K562 (cell line): Measurements from ENCODE around the gene SGK1. TPM values are rescaled to one million over a fixed set of nuclear protein-coding genes. Genes with fewer than 3 reads are reported as not detected.

ENCODE experiments used
- ATAC-seq: fragments of 200-7000 bp; cut with Tn5 transposase; 3 replicates; pipeline ENCODE4 v1.9.1; 2020; ENCODE audit warnings: moderate library complexity
- BruUV-seq: library from RNA; stranded (reverse); fragments of 400-500 nt; replicated peaks from 2 replicates; lab custom pipeline; 2021; lab: Mats Ljungman, UMichigan
- CTCF ChIA-PET: fragments of 300-600 bp; formaldehyde crosslinking; extraction: SDS; loops from one replicate; lab custom pipeline; 2021; ENCODE audit warnings: low intra/inter-chr PET ratio; lab: Yijun Ruan, JAX
- POLR2A ChIA-PET: fragments of 300-600, 350-650 bp; sonication (Branson Sonifier 250); formaldehyde crosslinking; extraction: SDS; loops from one replicate; lab custom pipeline; 2021; ENCODE audit warnings: antibody characterized with exemption, inconsistent platforms; lab: Yijun Ruan, JAX
- DNase-seq, 4 experiments: peaks; one replicate each; pipeline versions ENCODE4 v3.0.0 to v3.0.0-alpha.2; 2011 to 2018; ENCODE audit warnings: low spot score in 3 of 4, mixed read lengths in 3 of 4; ENCODE audit errors: extremely low read depth in 1 of 4
- FAIRE-seq: peaks from 2 replicates; lab custom pipeline; 2011; peaks lifted over from hg19 to GRCh38; lab: Jason Lieb, UNC
- H2AFZ ChIP-seq: 2 replicates; pipeline ENCODE4 v1.6.0; 2011; ENCODE audit warnings: low read depth, low read length, control low read depth, inconsistent platforms
- H3K27ac ChIP-seq: fragments of 200-600 bp; 3 replicates; pipeline ENCODE4 v1.8.0; 2011; ENCODE audit warnings: low read depth, mild to moderate bottlenecking, control low read depth, inconsistent platforms, low read length, moderate library complexity, mixed read lengths; ENCODE audit errors: extremely low read depth
- H3K27me3 ChIP-seq, 2 experiments: fragments of 300-600 bp in 1 of 2; 2 replicates in 1 of 2; 3 replicates in 1 of 2; pipeline versions ENCODE4 v1.6.0 to v1.8.0; 2011; ENCODE audit warnings: inconsistent platforms in 2 of 2, low read length in 2 of 2, mild to moderate bottlenecking in 1 of 2, mixed read lengths in 1 of 2, moderate library complexity in 1 of 2; ENCODE audit not compliant: control insufficient read depth in 2 of 2, insufficient read depth in 2 of 2
- H3K36me3 ChIP-seq: fragments of 300-600 bp; 3 replicates; pipeline ENCODE4 v1.8.0; 2011; ENCODE audit warnings: mild to moderate bottlenecking, low read length, inconsistent platforms; ENCODE audit not compliant: control insufficient read depth, insufficient read depth
- H3K4me1 ChIP-seq, 2 experiments: fragments of 200-600 bp in 1 of 2; replicated peaks in 1 of 2; 2 replicates in 1 of 2; 3 replicates in 1 of 2; pipeline versions ENCODE4 v1.5.1 to v1.8.0; 2011; ENCODE audit warnings: inconsistent platforms in 2 of 2, low read length in 2 of 2, mild to moderate bottlenecking in 1 of 2, mixed read lengths in 1 of 2, moderate library complexity in 1 of 2; ENCODE audit not compliant: control insufficient read depth in 2 of 2, insufficient read depth in 2 of 2
- H3K4me2 ChIP-seq: 2 replicates; pipeline ENCODE4 v1.6.1; 2011; ENCODE audit warnings: low read length, control low read depth, inconsistent platforms, mixed read lengths; ENCODE audit not compliant: insufficient read depth
- H3K4me3 ChIP-seq: fragments of 200-600 bp; sonication (generic), shearing (Covaris generic); 2 replicates; pipeline ENCODE4 v1.5.1; 2016; ENCODE audit warnings: control low read depth, inconsistent platforms
- H3K79me2 ChIP-seq: fragments of 200-600 bp; 3 replicates; pipeline ENCODE4 v1.8.0; 2011; ENCODE audit warnings: low read length, inconsistent platforms; ENCODE audit not compliant: control insufficient read depth, insufficient read depth
- H3K9ac ChIP-seq, 2 experiments: 2 replicates each; pipeline versions ENCODE4 v1.6.0 to v1.6.1; 2011; ENCODE audit warnings: low read depth in 2 of 2, low read length in 2 of 2, control low read depth in 1 of 2, inconsistent platforms in 1 of 2, mild to moderate bottlenecking in 1 of 2, mixed read lengths in 1 of 2; ENCODE audit not compliant: insufficient read depth in 1 of 2
- H3K9me1 ChIP-seq: one replicate; pipeline ENCODE4 v1.6.0; 2011; ENCODE audit warnings: inconsistent platforms, mild to moderate bottlenecking, low read length, moderate library complexity; ENCODE audit not compliant: control insufficient read depth, insufficient read depth
- H3K9me3 ChIP-seq: replicated peaks from 2 replicates; pipeline ENCODE4 v1.5.1; 2011; ENCODE audit warnings: low read depth, low read length, inconsistent platforms; ENCODE audit not compliant: control insufficient read depth, insufficient read depth
- H4K20me1 ChIP-seq: replicated peaks from 2 replicates; pipeline ENCODE4 v1.6.1; 2011; ENCODE audit warnings: low read length, inconsistent platforms, mixed read lengths; ENCODE audit not compliant: control insufficient read depth, insufficient read depth
- ETV5 ChIP-seq: sonication (generic); formaldehyde crosslinking; IDR thresholded peaks from 2 replicates; pipeline ENCODE4 v1.4.0; 2020; ENCODE audit warnings: low read depth, mild to moderate bottlenecking, missing genetic modification reagents
- FIP1L1 ChIP-seq: fragments of 200-400 bp; formaldehyde crosslinking; IDR thresholded peaks from 2 replicates; pipeline ENCODE4 v1.6.1; 2018; ENCODE audit warnings: mild to moderate bottlenecking, low read depth, low read length; ENCODE audit not compliant: poor library complexity, severe bottlenecking
- IRF1 ChIP-seq: sonication (generic); formaldehyde crosslinking; IDR thresholded peaks from 2 replicates; pipeline ENCODE4 v1.8.0; 2022; ENCODE audit warnings: missing genetic modification reagents, mild to moderate bottlenecking, borderline replicate concordance
- MBD1 ChIP-seq: fragments of 250-450 bp; sonication (Bioruptor Pico); IDR thresholded peaks from 2 replicates; pipeline ENCODE4 v1.8.0; 2022; ENCODE audit warnings: inconsistent platforms
- NFATC3 ChIP-seq: fragments of 450-650 bp; IDR thresholded peaks from 2 replicates; pipeline ENCODE4 v1.6.1; 2017; ENCODE audit warnings: mild to moderate bottlenecking
- NR2C2 ChIP-seq, 2 experiments: fragments of 200-800 bp in 1 of 2; sonication (Bioruptor generic) in 1 of 2; sonication (generic) in 1 of 2; formaldehyde crosslinking in 1 of 2; IDR thresholded peaks; 2 replicates each; pipeline versions ENCODE4 v1.6.1 to v1.8.0; 2016 to 2022; ENCODE audit warnings: mild to moderate bottlenecking in 1 of 2, missing compliant biosample characterization in 1 of 2, missing genetic modification characterization in 1 of 2, missing genetic modification reagents in 1 of 2
- SAP30 ChIP-seq: fragments of 200-600 bp; sonication (generic); IDR thresholded peaks from 2 replicates; pipeline ENCODE4 v1.6.1; 2012; ENCODE audit warnings: borderline replicate concordance, low read depth, mild to moderate bottlenecking, moderate library complexity, low read length, control low read depth, inconsistent platforms; ENCODE audit not compliant: insufficient read depth, poor library complexity, severe bottlenecking
- SRSF3 ChIP-seq: fragments of 200-400 bp; formaldehyde crosslinking; IDR thresholded peaks from 2 replicates; pipeline ENCODE4 v1.6.1; 2016; ENCODE audit warnings: mild to moderate bottlenecking, low read length, moderate library complexity; ENCODE audit not compliant: insufficient read depth
- XRCC3 ChIP-seq: fragments of 450-650 bp; IDR thresholded peaks from 2 replicates; pipeline ENCODE4 v1.6.1; 2017; ENCODE audit warnings: mild to moderate bottlenecking, moderate library complexity
- ZNF232 ChIP-seq: sonication (generic); formaldehyde crosslinking; IDR thresholded peaks from 2 replicates; pipeline ENCODE4 v1.8.0; 2022; ENCODE audit warnings: mild to moderate bottlenecking, missing genetic modification reagents
- ZNF253 ChIP-seq: fragments of 250-450 bp; sonication (Bioruptor Pico); conservative IDR thresholded peaks from 2 replicates; pipeline ENCODE4 v1.6.1; 2021; ENCODE audit warnings: mild to moderate bottlenecking
- ZNF347 ChIP-seq: fragments of 450-650 bp; formaldehyde crosslinking; IDR thresholded peaks from 2 replicates; pipeline ENCODE4 v1.4.0; 2020; ENCODE audit warnings: low read depth, mild to moderate bottlenecking, moderate library complexity
- ZNF384 ChIP-seq: IDR thresholded peaks from 2 replicates; pipeline ENCODE4 v1.6.1; 2012; ENCODE audit warnings: low read depth, low read length, improper control_type of control experiment
- ZSCAN29 ChIP-seq: fragments of 450-650 bp; IDR thresholded peaks from 2 replicates; pipeline ENCODE4 v1.6.1; 2017
- ZZZ3 ChIP-seq: fragments of 450-650 bp; IDR thresholded peaks from 2 replicates; pipeline ENCODE4 v1.6.1; 2016; ENCODE audit warnings: antibody characterized with exemption, mild to moderate bottlenecking, moderate library complexity
- WGBS: fragments of 100-300 bp; shearing (Covaris generic); methylation state at CpG from one replicate; pipeline ENCODE4 v1.1.6; 2016; ENCODE audit warnings: low coverage, mixed read lengths; ENCODE audit not compliant: insufficient coverage; ENCODE audit errors: missing lambda C conversion rate; 5-methylcytosine and 5-hydroxymethylcytosine counted together
- in situ Hi-C: fragments of 300-500 bp; cut with MboI; formaldehyde crosslinking; loops from 4 replicates; pipeline ENCODE4 v1.15.0; 2018; ENCODE audit warnings: inconsistent platforms, mixed read lengths
- intact Hi-C: fragments of 100-400 bp; cut with micrococcal nuclease; formaldehyde crosslinking; loops from 2 replicates; pipeline ENCODE4 v1.14.2; 2022
- polyA plus RNA-seq, 8 experiments: library from polyadenylated mRNA; depleted of rRNA in 4 of 8; stranded (reverse) in 5 of 8; unstranded in 3 of 8; fragments of >200 nt; fragmentation: Nextera tagmentation in 2 of 8; fragmentation: Illumina TruSeq in 1 of 8; extraction: Ambion mirVana in 2 of 8; extraction: Trizol in 1 of 8; gene quantifications; 2 replicates each; pipeline versions ENCODE4 v1.2.1 to v1.2.3, GENCODE V29; 2011 to 2014; ENCODE audit warnings: inconsistent platforms in 1 of 8, missing spikeins in 1 of 8
- total RNA-seq, 7 experiments: library from RNA; depleted of rRNA in 6 of 7; stranded (reverse); fragments of >200 nt in 6 of 7; fragmentation: Illumina TruSeq in 2 of 7; extraction: Trizol in 2 of 7; gene quantifications; 2 replicates each; pipeline versions ENCODE4 v1.2.1 to v1.2.3, GENCODE V29; 2011 to 2021; ENCODE audit warnings: low replicate concordance in 1 of 7
- TF ChIP-seq, protein P1 (sequence below): sonication (generic); formaldehyde crosslinking; IDR thresholded peaks from 2 replicates; pipeline ENCODE4 v1.9.0; 2022; ENCODE audit warnings: mild to moderate bottlenecking, missing genetic modification reagents
- TF ChIP-seq, protein P2 (sequence below): sonication (generic); formaldehyde crosslinking; IDR thresholded peaks from 2 replicates; pipeline ENCODE4 v1.8.0; 2022; ENCODE audit warnings: mild to moderate bottlenecking, missing genetic modification reagents

Gene SGK1
- total and polyA plus RNA-seq, 9 of the 15 experiments (the other 6 are each of a cell fraction or from before 2014, with no cell fraction given): 3.5 to 7.2 (median 3.9) TPM

DNA sequence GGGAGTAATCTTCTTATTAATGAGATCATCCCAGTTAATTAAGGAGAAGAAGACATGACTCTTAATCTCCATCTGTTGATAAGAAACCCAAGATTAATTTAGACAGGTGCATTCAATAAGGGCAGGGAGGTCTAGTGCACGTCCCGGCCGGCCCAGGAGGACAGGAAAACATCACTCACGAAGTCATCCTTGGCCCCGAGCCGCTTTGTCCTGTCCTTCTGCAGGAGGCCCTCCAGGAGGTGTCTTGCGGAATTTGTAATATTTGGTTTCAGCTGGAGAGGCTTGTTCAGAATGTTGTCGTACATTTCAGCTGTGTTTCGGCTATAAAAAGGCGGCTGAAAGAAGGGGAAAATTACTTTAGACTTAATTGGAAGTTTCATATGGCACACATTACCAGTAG is 147.1 kb downstream of the SGK1 start (continued):
- TF ChIP-seq MBD1 (CRISPR knock-in tag) (no peak), SAP30 (no peak), ZNF347 (CRISPR knock-in tag) (no peak)

- H3K9ac ChIP-seq: no peak overlapping the region
- ChIA-PET POLR2A (no interaction called here), CTCF (interaction anchor here (0.6 kb wide), 1 partner anchor 1328 kb away, joined by 3 read pairs; no protein-coding TSS in a partner anchor)
- no peaks in the 10 kb centered on the region for H3K9me3 ChIP-seq
- H3K4me1 ChIP-seq: peaks cover 0 to 1% of the 10 kb centered on the region in 2 experiments; a peak in 2 of 5 replicates
- H3K9me1 ChIP-seq: no peaks in the 10 kb centered on the region
- H3K27me3 ChIP-seq: no peaks in the 10 kb centered on the region
- no peak overlapping the region for H3K27ac ChIP-seq
- WGBS: 87% methylated on average over 23 of the region's 23 CpGs
- no peak overlapping the region for H3K4me2 ChIP-seq
- DNase-seq (no peak), FAIRE-seq (no peak), ATAC-seq (no peak)
- H3K36me3 ChIP-seq: peaks cover 38% of the 10 kb centered on the region
- no peak overlapping the region for H2AFZ ChIP-seq
- no TSS peak for BruUV-seq
- intact Hi-C loops: loop anchor here (10.0 kb wide), 2 partner anchors 205 to 1265 kb away; no protein-coding TSS in a partner anchor
- no peaks in the 10 kb centered on the region for H4K20me1 ChIP-seq
- H3K79me2 ChIP-seq: peaks cover 5% of the 10 kb centered on the region
- no peak overlapping the region for H3K4me3 ChIP-seq
- in situ Hi-C loops: loop anchor here (5.0 to 25.0 kb wide), 3 partner anchors 477 to 1267 kb away; no protein-coding TSS in a partner anchor
- TF ChIP-seq ZNF253 (CRISPR knock-in tag) (no peak), ZNF232 (no peak), NR2C2 (CRISPR knock-in tag; IDR thresholded peaks at IDR 0.05) (no peak), NR2C2 (tag; IDR thresholded peaks at IDR 0.05) (no peak), ETV5 (CRISPR knock-in tag) (no peak), FIP1L1 (no peak), XRCC3 (no peak), SRSF3 (no peak), NFATC3 (no peak), ZSCAN29 (no peak), ZNF384 (no peak), ZZZ3 (no peak), IRF1 (no peak)
- TF ChIP-seq, protein P1, sequence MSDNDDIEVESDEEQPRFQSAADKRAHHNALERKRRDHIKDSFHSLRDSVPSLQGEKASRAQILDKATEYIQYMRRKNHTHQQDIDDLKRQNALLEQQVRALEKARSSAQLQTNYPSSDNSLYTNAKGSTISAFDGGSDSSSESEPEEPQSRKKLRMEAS (CRISPR knock-in tag): no peak
- TF ChIP-seq, protein P2, sequence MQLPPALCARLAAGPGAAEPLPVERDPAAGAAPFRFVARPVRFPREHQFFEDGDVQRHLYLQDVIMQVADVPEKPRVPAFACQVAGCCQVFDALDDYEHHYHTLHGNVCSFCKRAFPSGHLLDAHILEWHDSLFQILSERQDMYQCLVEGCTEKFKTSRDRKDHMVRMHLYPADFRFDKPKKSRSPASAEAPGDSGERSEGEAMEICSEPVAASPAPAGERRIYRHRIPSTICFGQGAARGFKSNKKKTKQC (CRISPR knock-in tag): no peak
Measured at GRCh38 chr6:134169871-134170486, 147.9 kb downstream of the SGK1 start.
